GM18505 (cell line): Measurements from ENCODE around the gene C4orf36.
A peak's percentile ranks its signal among the peaks of the same experiment; 100 is the strongest.

Experiments
- ATAC-seq: cut with Tn5 transposase; IDR thresholded peaks from one replicate; pipeline ENCODE4 v1.9.1; 2021; ENCODE audit not compliant: unreplicated experiment
- POLR2A ChIP-seq: IDR thresholded peaks from 4 replicates; pipeline ENCODE4 v1.6.1; 2011; ENCODE audit warnings: borderline replicate concordance; ENCODE audit not compliant: insufficient read depth, insufficient read length; ENCODE audit errors: extremely low read depth

The C4orf36 gene, protein sequence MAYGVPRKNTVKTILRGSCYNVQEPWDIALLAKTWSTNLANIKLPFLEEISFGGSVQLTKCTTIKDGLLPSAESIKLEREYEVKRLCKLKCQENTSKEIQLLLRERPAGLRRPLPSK

DNA sequence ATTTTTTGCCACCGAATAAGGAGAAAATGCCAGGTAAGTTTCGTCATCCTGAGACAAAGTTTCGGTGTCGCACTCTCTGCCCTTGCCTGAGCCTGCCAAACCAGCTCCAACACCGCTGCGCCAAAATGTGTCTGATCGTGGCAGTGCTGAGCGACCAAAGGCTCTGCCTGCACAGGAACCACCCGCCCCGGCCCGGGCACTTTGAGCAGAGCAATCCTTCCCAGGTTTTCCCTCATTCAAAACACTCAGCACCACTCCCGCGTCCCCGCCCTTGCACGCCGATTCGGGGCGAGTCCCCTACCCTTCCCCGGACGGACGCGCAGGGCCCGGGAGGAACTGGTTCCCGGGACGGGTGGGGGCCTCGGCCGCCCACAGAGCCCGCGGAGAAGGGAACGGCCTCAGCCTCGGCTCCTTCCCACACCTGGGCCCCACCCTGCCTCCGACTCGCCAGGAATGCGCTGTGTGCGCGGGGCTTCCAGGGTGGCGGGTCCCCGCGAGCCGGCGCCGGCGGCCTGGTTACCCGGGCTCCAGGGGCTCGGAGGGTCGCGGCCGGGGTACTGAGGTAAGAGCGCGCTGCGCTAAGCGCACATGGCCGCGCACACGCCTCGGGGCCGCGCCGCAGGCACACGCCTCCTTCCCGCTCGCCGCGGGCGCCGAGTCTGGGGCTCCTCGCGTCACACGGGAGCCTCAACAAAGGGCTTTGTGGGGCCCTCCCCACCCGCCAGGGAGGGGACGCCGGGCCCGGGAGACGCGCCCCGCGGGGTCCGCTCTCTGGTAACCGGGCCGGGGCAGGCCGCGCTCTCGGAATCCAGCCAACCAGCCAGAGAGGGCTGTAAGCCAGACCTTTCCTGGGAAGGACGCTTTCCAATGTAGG lies at the start of gene C4orf36:
TSS of gene C4orf36 (minus strand) at position 661 of the 874 bp plus-strand sequence. CDS start 902 bp downstream, outside the sequence.
- no peak for TF ChIP-seq POLR2A
- peak; percentile 72 for ATAC-seq

DNA sequence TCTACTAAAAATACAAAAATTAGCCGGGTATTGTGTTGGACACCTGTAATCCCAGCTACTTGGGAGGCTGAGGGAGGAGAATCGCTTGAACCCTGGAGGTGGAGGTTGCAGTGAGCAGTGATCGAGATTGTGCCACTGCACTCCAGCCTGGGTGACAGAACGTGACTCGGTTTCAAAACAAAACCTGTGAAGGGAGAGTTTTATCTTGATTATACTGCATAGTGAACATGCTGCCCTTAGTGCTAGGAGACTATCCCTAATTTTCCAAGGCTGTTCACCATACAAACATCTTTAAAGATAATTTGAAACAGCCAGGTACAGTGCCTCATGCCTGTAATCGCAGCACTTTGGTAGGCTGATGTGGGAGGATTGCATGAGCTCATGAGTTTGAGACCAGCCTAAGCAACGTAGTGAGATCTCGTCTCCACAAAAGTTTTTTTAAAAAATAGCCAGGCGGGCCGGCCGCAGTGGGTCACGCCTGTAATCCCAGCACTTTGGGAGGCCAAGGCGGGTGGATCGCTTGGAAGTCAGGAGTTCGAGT lies 48.8 kb upstream of the C4orf36 start:
- ATAC-seq, result no peak
- no peak for TF ChIP-seq POLR2A

DNA sequence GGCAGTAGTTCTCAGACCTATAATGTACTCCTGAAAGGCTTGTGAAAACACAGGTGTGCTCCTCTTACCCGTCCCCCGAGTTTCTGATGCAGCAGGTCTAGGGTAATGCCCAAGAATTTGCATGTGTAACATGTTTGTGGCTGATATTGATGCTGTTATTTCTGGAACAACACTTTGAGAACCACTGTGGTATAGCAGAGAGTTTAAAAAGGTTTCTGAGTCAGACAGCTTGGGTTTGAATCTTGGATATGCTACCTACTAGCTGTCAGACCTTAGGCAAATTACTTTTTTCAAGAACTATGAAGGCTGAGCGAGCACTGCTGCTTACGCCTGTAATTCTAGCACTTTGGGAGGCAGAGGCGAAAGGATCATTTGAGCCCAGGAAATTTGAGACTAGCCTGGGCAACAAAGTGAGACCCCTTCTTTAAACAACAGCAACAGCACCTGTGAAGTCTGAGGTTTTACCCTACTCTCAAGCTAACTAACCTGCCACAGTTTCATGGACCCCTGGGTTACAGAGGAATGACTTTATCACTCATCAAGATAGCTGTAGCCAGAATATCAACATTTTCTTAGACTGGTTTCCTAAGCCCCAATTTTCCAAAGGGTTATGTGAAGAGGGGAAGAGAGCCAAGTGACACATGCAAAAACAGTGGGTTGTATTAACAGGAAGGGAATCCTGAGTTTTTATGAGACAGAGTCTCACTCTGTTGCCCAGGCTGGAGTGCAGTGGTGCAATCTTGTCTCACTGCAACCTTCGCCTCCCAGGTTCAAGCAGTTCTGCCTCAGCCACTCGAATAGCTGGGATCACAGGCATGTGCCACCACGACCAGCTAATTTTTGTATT lies 47.7 kb upstream of the C4orf36 start:
- peak; percentile 33 for TF ChIP-seq POLR2A
- peak; percentile 45 for ATAC-seq

DNA sequence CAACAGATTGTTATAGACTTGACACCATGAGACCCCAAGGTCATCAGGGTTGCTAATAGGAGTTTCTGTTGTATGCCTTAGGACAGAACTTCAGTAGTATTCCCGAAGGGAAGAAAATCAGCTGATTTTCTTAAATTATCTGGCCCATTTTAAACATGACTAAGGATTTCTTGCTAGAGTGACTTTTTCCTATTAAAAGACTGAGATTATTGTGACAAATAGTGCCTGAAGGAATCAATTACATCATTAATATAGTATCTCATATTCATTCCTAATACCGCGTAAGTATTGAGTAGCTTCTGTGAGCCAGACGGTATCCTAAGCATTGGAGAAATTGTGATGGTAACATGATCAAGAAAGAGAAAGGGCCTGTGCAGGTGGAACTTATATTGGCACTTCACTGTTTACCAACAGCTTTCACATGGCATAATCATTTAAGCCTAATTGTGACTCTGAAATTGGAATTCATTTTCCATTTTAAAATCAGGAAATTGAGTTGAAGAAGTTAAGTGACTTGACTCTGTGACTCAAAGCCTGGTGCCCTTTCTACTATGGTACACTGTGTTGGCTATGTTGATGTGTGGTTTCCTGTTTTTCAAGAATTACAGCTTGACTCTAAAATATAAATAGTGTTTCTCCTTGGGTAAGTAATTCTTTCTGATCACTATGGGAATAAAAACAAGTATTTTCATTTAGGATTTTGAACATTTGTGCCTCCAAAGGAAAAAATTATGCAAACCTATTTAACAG lies 46.7 kb upstream of the C4orf36 start:
- ATAC-seq, result no peak
- TF ChIP-seq POLR2A, result no peak

DNA sequence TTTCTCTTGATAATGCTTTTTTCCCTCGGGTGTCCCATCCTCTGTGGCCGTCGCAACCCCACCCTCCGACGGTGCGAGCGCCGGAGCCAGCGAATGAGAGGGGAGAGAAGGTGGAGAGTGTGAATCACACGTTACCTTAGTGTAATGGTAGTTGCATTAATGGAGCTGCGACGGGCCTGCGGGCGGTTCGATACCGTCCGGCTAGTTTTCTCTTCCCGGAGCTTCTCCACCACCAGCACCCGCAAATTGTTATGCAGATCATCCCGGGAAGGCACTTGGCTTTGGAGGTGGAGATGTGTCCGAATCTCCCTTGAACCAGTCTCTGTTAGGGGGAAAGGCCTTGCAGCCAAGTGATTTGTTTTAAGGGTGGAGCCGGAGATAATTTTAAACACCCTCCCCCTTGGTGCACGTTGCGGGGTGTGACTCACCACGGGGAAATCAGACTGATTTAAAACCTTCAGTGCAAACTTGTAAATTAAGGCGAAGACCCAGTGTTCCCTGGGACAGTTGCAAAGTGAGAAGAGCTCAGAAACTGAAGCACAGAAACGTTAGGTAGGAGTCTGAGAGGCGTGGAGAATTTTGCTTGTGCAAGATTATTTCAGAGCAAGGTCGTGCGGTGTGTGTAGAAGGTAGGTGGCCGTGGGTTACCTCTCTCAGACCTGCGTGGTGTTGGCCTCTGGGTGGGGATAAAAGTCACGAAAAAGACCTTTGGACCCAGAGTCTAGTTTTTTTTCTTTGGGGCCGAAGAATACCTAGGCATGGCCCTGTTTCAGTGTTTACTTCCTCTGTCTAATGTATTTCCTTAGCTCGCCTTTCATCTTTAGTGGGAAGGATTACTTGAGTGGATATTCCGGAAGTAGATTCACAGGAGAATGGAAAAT lies 43.9 kb upstream of the C4orf36 start:
- peak; percentile 33 for ATAC-seq
- peak; percentile 41 for TF ChIP-seq POLR2A

DNA sequence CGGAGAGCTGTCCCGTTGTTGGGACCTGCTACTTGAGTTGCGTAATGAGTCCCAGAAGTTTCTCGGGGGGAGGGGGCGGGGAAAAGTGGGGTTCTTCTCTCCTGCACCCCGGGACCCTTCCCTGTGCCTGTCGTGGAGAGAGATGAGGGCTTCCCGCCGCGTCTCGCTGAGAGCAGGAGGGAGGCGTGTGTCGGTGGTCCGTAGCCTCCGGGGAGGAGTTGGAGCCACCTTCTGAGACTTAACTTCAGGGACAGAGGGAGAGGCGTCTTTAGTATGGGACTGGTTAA lies 43.3 kb upstream of the C4orf36 start:
- no peak for TF ChIP-seq POLR2A
- ATAC-seq, result no peak

DNA sequence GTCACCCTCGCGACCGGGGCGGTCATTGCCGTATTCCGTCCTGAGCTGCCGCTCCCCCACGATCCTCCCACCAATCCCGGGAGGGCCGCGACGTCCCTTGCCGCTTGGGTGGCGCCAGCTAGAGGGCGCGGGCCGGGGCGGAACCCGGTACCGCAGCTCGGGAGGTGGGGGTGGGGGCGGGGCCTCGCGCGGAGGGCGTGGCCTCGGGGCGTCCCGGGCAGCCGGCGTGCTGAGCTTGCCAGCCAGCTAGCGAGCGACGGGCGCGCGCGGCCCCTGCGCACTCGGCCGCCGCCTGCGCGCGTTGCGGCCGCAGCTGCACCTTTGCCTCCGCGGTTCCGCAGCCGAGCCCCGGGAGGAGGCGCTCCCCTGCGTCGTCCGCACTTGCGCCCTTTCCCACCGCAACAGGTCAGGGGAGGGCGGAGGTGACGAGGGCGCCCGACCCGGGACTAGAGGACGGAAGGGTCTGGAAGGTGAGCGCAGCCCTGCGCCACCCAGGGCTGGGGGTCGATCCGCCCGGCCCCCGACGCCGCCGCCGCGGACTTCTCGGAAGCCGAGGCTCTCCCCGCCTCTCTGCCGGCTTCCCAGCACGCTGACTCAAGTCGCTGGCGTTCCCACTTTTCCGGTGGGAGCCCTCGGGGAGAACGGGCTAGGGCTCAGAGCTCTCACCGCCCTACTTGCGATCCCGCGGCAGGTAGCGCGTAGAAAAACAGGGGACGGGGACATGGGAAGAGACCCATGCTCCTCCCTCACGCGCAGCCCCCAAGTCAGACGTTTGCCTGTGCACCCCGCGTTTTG lies 42.7 kb upstream of the C4orf36 start, which contains the start of gene AFF1:
TSS of gene AFF1 (plus strand) at position 241 of the 795 bp plus-strand sequence. CDS start 13,523 bp downstream, outside the sequence.
- ATAC-seq, result peak; percentile 46
- peak; percentile 89 for TF ChIP-seq POLR2A

DNA sequence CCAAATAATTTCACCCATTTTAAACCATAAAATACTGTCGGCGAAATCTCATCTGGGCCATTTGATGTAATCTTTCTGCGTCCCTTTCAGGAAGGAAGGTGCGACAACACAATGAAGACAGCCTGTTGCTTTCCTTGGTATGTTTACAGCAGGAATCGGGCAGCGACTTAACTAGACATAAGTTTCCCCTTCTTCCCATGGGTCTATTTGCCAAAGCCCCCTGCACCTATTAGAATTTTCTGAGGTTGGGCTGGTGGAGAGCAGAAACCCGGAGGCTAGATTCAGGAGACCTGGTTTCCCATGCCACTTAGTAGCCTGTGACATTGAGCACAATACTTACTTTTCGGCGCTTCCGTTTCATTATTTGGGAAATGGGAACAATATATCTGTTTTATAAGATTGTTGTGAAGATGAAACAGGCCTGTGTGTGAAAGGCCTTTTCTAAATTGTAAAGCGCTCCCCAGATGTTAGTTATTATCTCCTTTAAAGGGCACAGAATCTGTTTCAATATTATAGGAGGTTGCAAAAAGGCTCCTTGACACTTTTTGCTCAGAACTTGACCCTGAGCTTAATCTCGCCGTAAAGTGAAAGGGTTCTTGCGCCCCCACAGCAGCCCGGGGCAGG lies 42.0 kb upstream of the C4orf36 start:
- ATAC-seq, result no peak
- TF ChIP-seq POLR2A, result no peak

DNA sequence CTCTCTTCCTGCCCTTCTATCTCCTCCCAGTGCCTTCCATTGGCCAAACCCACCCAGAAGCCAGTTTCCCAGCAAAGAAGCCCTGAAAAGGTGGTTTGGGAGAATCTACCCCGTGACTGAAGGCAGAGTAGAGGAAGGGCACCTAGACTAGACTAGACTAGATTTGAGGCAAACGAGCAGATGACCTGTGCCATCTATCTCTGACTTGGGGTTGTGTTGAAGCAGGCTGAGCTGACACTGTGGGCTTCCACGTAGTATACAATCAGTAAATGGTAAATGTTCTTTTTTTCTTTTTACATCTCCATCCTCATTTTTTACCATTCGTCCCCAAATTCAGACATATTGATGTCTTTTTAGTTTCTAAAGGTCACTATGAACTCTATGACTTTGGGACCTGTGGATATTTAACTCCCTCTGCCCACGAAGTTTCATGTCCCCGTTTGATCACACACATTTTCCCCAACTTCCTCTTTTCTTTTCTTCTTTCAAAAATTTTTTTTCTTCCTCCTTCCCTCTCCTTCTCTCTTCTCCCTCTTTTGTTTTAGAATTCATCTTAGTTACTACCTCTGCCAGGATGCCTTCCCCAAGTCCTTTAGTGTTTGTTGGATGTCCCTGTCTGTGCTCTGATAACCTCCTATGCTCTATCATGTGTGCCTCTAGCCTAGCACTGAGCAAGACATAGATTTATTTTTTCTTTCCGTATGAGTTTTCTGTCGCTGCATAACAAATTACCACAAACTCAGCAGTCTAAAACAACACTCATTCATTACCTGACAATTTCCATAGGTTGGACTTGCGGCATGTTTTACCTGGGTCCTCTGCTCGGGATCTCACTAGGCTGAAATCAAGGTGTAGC lies 36.4 kb upstream of the C4orf36 start:
- no peak for ATAC-seq
- no peak for TF ChIP-seq POLR2A

DNA sequence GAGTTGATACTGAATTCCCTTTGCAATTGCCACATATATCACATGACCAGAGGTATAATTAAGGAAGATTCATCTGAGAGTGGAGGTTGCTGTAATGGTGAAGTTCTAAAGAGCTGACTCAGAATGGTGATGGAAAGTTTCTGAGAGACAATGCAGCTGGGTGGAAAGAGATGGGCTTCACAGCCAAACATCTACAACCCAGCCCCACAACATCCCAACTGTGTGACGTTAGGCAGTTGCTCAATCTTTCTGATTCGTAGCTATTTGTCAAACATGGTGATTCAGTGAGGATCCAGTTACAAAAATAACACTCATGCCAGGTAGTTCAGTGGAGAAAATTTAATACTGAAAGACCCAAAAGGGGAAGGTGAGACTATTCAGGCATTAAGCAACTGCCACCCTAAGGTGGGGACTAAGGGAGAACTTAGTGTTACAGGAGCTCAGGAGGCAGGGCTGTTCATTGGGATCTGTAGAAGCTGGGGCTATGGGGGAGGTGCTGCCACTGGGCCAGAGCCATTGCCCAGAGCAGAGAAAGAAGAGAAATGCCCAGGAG lies 35.7 kb upstream of the C4orf36 start:
- no peak for TF ChIP-seq POLR2A
- ATAC-seq, result no peak

DNA sequence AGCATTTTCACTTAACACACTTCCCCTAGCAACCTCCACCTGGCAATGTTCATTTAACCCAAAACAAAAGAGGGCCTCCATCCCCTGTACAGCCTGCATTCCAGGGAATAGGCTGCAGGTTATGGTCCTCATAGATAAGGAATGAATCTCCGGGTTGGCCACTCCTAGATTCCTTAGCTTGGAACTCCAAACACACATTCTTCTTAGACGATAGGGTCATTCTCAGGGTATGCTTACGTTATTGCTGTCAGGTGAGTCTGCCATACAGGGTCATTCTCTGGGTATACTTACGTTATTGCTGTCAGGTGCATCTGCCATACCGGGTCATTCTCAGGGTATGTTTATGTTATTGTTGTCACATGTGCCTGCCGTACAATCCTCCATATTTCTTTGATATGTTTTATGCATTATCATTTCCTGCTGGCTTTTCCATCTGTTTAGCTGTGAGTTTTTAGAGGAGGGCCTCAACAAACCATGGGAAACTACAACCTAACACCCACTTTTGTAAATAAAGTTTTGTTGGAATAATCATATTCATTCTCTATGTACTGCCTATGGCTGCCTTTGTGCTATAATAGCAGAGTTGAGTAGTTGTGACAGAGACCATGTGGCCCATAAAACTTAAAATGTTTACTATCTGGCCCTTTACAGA lies 34.3 kb upstream of the C4orf36 start:
- no peak for TF ChIP-seq POLR2A
- no peak for ATAC-seq
